ENCODE measurements around the gene RGS7.

- TF ChIP-seq CTCF (conservative IDR thresholded peaks at IDR 0.05; ENCODE audit: low read depth, low read length) = no peak
- TF ChIP-seq RFX5 (IDR thresholded peaks at IDR 0.05; ENCODE audit: low read depth, low read length) = no peak
- TF ChIP-seq ELK1 (IDR thresholded peaks at IDR 0.05; ENCODE audit: borderline replicate concordance, low read depth, low read length) = no peak
- no peak for TF ChIP-seq USF2 (IDR thresholded peaks at IDR 0.05; ENCODE audit: low read depth, low read length)
- no peak for TF ChIP-seq POLR2A (IDR thresholded peaks at IDR 0.05; ENCODE audit: low read depth, low read length)
- TF ChIP-seq RCOR1 (IDR thresholded peaks at IDR 0.05; ENCODE audit: insufficient replicate concordance, low read length) = no peak
- TF ChIP-seq RAD21 (IDR thresholded peaks at IDR 0.05; ENCODE audit: low read length) = no peak
- no peak for TF ChIP-seq FOS (IDR thresholded peaks at IDR 0.05; ENCODE audit: low read depth, low read length)
- no peak for TF ChIP-seq CEBPB (IDR thresholded peaks at IDR 0.05; ENCODE audit: low read depth, low read length)
- no peak for TF ChIP-seq CHD1 (IDR thresholded peaks at IDR 0.05; ENCODE audit: low read depth, low read length)
- no peak for TF ChIP-seq SMC3 (IDR thresholded peaks at IDR 0.05; ENCODE audit: low read depth, low read length)
- TF ChIP-seq MAFK (IDR thresholded peaks at IDR 0.05; ENCODE audit: low read depth, low read length) = no peak
These were observed 91.6 kb downstream of the RGS7 start for GRCh38 chr1:241265428-241265827.

All from IMR-90 (cell line).